Uterus (tissue), 2 donors: ENCODE results near the gene DGKI.
"Not testable (repeated sequence)": the region's sequence is repeated elsewhere in the genome, so short reads cannot be mapped to it uniquely, and the experiment has no call there.

ENCODE experiments used
- CTCF ChIP-seq, 4 experiments: fragments of 200-600 bp in 2 of 4; fragments of 450-650 bp in 2 of 4; sonication (generic) in 2 of 4; IDR thresholded peaks; one replicate each; pipeline ENCODE4 v1.5.1; 2016 to 2019; ENCODE audit warnings: antibody characterized with exemption in 4 of 4, mild to moderate bottlenecking in 2 of 4, moderate library complexity in 1 of 4
- POLR2A ChIP-seq, 2 donors: fragments of 450-650 bp; IDR thresholded peaks; one replicate each; pipeline ENCODE4 v1.6.1; 2016; ENCODE audit warnings: antibody characterized with exemption in 2 of 2, mild to moderate bottlenecking in 1 of 2, moderate library complexity in 1 of 2

- not testable (repeated sequence) for TF ChIP-seq CTCF, POLR2A (IDR thresholded peaks at IDR 0.05)
Observed at GRCh38 chr7:137832990-137833389, 13.8 kb downstream of the DGKI start.
